ENCODE measurements around the gene DNMT3A.

- TF ChIP-seq CTCF (IDR thresholded peaks at IDR 0.05; ENCODE audit: borderline replicate concordance, extremely low read depth, low read length, poor library complexity, severe bottlenecking) (no peak), EZH2 (IDR thresholded peaks at IDR 0.05; ENCODE audit: borderline replicate concordance, low read depth, low read length, severe bottlenecking) (no peak)
Measured at GRCh38 chr2:25334482-25334881, 7.2 kb downstream of the DNMT3A start.

Data from DND-41 (cell line).